DMS 273 treated with DMSO at 0.1 percent for 48 hours (cell line): ENCODE results near the gene CCDC134.

Experiments used
- DNase-seq: peaks from one replicate; lab custom pipeline; 2025; lab: John Stamatoyannopoulos, UW

Gene CCDC134

GRCh38 chr22:41787331-41787730 is 13.1 kb upstream of the CCDC134 start:
- no peak for DNase-seq

- no peak for DNase-seq
Measured at GRCh38 chr22:41793871-41794270, 6.6 kb upstream of the CCDC134 start.

DNA sequence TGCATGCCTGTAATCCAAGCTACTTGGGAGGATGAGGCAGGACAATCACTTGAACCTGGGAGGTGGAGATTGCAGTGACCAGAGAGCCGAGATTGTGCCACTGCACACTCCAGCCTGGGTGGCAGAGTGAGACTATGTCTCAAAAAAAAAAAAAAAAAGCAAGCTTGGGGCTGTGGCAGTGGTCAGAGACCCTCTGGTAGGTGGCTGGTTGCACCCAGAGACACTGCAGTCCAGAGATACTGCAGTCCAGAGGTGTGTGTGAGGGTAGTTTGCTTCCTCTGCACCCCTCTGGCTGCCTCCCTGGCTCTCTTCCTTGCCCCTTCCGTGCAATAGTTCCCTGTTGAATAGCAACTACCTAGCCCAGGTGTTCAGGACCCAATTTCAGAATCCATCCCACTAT is 1.7 kb upstream of the CCDC134 start:
- DNase-seq, result no peak

DNA sequence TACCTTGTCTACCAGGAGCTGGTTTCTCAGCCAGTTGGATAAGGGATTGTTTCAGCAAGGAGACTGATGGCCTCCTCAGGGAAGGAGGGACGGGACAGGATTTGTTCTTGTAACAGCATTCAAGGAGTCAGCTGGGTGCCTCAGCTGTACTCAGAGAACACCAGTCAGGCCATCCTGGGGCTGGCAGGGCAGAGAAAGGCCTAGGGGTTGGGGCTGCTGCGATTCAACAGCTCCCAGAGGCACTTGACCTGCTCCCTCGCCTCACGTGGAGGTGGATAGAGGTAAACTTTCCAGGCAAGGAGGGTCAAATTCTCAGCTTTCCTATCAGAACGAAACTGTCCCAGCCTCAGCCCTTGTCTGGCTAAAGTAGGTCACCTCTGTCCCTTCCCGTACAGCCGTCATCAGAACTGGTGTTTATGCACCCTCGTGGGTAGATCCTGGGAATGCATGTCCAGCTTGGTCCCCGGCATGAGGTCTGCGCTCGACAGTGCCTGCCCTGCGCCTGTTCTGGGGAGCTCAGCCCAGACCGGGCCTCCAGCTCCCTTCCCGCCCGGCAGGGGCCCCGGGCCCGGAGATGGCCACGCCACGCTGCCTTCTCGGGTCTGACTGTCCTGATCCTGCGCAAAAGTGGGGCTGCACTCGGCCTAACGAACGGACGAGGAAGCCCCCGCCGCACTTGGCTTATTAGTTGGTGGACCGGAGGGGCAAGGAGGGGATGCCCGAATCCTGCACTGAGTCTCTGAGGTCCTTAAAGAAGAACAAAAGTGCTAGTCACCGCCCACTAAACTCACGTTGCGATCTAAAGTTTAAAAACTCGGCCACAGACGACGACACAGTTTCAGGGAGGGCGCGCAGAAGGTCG is 762 bp upstream of the CCDC134 start:
- no peak for DNase-seq

DNA sequence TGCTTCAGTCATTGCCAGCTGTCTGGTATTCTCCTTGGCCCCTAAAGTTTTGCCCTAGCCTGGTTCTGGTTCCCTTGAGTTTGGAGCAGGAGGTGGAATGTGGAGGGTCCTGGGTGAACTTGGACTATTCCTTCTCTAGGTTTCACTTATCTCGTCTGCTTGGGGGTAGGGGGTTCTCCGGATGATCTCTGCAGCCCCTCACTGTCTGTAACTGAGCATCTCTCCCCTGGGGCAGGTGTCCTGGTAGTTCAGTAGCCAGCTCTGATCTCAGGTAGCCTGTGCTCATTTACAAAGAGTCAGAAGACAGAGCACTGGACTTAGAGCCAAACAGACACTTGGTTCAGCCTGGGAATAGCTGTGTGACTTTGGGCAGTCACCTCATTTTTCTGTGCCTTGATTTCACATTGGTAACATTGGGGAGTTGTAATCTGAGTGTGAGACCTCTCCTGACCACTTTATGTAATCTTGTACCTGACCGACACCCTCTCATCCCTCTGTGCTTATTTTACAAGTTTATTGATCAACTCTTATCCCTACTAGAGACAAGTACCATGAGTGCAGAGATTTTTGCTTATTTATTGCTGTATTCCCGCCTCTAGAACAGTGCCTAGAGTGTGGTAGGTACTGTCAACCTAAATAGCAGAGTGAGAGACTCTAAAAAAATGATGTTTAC is 804 bp downstream of the CCDC134 start:
- DNase-seq, result no peak

- no peak for DNase-seq
Measured at GRCh38 chr22:41801886-41802285, 1.4 kb downstream of the CCDC134 start.

- DNase-seq, result no peak
Measured at GRCh38 chr22:41805639-41806038, 5.2 kb downstream of the CCDC134 start.

GRCh38 chr22:41808400-41808799 is 7.9 kb downstream of the CCDC134 start:
- DNase-seq, result no peak

GRCh38 chr22:41810022-41810421 is 9.5 kb downstream of the CCDC134 start:
- no peak for DNase-seq

DNA sequence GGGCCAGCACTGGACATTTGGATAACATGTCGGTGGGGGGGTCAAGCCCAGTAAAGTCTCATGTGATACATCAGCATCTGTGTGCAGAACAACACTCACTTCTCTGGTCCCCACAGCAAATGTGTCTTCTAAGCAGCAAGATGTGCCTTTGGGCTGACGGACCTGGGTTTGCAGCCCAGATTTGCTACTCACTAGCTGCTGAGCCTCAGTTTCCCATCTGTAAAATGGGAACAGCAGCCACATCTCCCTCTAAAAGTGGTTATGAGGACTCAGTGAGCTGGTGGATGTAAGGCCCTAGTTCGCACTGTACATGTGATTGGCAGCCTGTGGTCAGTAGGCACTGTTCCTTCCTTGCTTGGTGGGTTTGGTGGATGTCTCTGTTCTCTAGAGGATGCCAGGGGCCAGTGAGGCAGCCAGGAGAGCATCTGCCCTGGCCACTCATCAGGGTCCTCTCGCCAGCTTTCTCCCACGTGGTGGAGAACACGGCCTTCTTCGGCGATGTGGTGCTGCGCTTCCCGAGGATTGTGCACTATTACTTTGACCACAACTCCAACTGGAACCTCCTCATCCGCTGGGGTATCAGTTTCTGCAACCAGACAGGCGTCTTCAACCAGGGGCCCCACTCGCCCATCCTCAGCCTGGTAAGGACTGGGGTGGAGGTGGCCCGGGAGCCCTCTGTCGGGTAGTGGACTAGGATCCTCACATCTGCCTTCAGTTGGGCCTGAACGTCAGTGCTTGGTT is 12.5 kb downstream of the CCDC134 start:
- no peak for DNase-seq

DNA sequence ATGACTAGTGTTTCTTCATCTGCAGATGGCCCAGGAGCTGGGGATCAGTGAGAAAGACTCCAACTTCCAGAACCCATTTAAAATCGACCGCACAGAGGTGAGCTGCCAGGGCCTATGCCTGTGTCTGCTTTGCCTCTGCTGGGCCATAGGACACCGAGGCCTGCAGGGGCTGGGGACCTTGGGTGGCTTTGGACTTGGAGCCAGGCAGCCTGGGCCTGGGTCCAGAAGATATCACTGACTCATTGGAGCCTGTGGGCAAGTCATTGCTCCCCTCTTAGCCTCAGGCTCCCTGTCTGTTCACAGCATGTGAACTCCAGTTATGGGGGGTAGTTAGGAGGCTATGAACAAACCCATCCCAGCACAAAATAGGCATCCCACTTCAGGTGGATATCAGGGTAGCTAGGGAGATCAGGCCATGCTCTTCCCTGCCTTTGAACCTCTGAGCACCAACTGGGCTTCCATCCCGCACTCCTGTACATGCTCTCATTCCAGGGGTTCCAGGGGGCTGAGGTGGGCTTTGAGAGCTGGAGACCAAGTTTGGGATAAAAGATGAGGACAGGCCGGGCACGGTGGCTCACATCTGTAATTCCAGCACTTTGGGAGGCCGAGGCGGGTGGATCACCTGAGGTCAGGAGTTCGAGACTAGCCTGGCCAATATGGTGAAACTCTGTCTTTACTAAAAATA is 13.4 kb downstream of the CCDC134 start:
- DNase-seq, result no peak

DNA sequence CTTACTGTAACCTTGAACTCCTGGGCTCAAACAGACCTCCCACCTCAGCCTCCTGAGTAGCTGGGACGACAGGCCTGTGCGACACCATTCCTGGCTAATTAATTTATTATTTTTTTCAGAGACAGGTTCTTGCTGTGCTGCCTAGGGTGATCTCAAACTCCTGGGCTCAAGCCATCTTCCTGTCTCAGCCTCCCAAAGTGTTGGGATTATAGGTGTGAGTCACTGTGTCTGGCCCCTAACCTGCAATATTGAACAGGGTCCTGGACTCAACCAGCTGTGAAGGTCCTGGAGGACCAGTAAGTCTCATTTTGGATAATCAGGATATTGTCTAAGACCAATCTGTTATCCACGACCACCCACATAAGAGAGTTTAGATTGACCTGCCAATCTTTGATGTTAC is 15.2 kb downstream of the CCDC134 start:
- no peak for DNase-seq

- DNase-seq, result no peak
Measured at GRCh38 chr22:41816241-41816640, 15.8 kb downstream of the CCDC134 start.

DNA sequence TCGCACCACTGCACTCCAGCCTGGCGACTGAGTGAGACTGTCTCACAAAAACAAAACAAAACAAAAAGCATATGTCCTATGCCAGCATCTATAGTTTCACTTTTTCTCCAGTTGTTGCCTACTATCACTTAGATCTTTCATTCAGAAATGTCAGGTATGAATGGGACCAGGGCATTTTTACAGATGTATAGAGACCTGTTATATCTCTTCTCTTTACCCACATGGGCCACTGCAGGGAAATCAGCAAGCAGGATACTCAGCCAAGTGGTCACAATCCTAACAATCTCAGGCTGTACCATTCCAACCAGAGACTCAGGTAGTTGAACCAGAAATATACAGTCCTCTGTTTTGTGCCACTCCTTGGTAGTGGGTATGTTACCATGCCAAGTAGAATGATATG is 16.4 kb downstream of the CCDC134 start:
- DNase-seq, result no peak

GRCh38 chr22:41818011-41818410 is 17.5 kb downstream of the CCDC134 start:
- no peak for DNase-seq

DNA sequence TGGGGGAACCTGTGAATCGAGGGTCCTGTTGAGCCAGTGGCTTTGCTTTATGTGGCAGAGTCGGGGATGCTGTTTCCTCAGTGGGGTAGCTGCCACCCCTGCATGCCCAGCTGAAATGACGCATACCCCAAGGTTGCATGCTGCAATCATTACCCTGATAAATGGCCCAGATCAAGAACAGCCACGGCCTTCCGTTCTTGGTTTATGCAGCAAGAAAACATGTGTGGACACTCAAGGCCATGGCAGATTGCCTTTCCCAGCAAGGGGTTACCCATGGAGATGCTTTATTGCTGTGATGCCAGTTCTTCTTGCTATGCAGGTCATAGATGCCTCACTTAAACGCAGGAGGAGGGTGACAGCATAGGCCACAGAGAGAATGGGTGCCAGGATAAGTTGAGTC is 18.1 kb downstream of the CCDC134 start:
- DNase-seq, result no peak

- no peak for DNase-seq
Measured at GRCh38 chr22:41819257-41819656, 18.8 kb downstream of the CCDC134 start.

DNA sequence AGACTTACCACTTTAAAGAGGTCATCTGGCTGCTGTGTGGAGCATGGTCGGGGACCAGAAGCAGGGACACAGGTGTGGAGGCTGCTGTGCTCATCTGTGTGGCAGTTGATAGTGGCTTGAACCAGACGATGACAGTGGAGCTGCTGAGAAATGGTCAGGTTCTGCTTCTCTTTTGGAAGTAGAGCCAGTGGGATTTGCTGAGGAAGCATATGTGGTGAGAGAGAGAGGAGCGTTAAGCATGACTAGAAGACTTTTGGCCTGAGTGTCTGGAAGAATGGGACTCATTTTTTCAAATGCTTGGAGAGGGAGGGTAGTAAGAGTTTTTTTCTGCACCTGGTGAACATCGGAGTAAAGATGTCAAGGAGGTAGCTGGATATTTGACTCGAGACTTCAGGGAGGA is 20.0 kb downstream of the CCDC134 start:
- no peak for DNase-seq

DNA sequence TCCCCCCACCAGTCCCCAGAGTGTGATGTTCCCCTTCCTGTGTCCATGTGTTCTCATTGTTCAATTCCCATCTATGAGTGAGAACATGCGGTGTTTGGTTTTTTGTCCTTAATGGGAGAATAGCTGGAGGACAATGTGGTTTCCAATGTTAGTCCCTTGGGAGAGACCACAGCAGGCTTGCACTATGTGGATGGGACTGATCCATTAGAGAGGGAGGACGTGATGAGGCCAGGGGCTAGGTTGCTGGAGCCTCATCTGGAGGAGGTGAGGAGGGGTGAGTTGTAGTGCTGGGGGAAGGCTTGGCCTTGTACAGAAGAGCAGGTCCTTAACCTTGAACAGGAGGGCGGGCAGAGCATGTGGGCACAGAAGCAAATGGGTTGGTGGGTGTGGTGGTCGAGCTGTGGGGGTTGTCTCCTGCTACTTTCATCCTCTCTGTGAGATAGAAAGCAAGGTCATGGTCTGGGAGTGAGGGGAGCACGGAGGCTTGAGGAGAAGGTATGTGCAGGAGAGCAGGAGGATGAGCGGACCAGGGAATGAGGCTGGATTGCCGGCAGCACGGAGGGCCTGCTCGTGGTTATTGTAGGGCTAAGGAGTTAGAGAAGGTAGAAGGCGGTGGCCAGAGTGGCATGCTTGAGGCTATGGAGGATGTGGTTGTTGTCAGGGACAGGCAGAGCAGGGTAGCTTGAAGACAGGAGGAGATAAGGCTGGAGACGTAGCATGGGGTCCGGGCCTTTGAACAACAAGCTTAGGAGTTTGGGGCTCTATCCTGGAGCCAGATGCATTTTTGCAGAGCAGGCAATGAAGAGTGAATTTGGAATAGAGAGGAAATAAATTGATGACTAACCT is 21.2 kb downstream of the CCDC134 start:
- no peak for DNase-seq

DNA sequence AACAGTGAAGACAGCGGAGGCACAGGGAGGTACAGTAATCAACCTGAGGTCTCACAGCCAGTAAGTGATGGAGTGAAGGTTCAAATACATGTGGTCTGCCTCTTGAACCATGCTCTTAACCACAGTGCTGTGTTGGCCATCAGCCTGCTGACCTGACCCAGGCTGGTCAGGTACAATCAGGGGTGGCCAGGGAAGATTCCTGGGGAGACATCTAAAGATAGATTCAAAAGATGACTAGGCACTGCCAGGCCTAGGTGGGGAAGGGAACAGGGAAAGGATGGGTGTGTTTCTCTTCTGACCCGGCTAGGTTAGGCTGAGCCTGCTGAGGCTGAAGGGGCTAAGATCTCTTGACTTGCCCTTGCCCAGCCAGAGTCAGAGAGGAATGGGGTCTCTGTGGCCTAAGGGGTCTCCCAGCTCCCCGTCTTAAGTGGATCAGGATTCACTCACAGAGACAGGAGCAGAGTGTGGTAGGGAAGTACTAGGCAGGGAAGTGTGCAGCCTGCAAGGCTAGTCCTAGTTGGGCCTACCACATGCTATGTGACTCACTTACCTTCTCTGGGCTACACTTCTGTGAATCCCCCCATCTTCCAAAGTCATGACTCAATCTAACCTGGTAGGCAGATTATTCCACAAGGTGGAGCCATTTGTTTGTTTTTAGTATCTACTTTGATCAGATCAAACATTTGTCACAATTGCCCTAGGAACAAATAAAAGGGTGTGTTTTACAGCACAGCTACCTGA is 22.0 kb downstream of the CCDC134 start:
- no peak for DNase-seq

GRCh38 chr22:41823797-41824196 is 23.3 kb downstream of the CCDC134 start:
- no peak for DNase-seq
